Activated CD8-positive, alpha-beta memory T cell treated with anti-CD3 and anti-CD28 coated beads, Interleukin-2, amount 50 U/mL, for 48 hours (primary cell): ENCODE measurements around the gene TNPO1.
"Not testable (repeated sequence)": the region's sequence is repeated elsewhere in the genome, so short reads cannot be mapped to it uniquely, and the experiment has no call there.

Experiments used
- DNase-seq: peaks from one replicate; pipeline ENCODE4 v3.0.0-alpha.2; 2020

The TNPO1 gene

GRCh38 chr5:72816284-72817075, at the start of gene TNPO1:
TSS of gene TNPO1 (plus strand) at chr5:72816661. CDS start at chr5:72816738, 77 bp downstream.
- DNase-seq, result peak; percentile 89

GRCh38 chr5:72767289-72768010, 49.0 kb upstream of the TNPO1 start:
- no peak for DNase-seq

DNA sequence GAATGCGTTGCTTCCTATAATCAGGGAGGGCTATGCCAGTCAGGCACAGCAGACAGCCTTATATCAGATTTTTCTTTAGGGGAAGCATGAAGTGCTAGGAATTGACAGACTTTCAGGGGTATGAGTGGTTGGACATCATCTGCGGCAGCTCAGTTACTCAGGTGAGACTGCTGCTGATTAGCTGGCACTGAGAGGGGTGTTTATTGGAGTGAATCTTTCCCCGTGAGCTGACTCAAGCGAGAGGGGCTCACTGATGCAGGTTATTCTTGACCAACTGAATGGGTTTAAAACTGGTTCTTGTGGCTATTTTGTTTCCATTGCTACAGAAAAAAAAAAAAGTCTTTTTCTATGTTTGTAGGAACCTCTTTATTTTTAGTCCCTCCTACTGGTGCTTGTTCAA, 46.2 kb upstream of the TNPO1 start:
- DNase-seq, result no peak

DNA sequence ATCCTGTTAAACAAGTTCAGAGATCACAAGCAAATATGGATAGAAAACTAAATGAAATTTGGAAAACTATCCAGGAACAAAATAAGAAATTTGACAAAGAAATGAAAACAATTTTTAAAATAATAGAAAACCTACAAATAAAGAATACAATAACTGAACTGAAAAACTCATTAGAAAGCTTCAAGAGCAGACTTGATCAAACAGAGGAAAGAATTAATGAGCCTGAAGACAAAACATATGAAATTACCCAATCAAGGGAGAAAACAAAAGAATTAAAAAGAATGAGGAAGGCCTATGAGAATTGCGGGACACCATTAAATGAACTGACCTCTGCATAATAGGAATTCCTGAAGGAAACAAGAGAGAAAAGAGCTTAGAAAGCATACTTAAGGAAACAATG, 39.8 kb upstream of the TNPO1 start:
- no peak for DNase-seq

- no peak for DNase-seq
Observed at GRCh38 chr5:72779520-72779919, 36.9 kb upstream of the TNPO1 start.

DNA sequence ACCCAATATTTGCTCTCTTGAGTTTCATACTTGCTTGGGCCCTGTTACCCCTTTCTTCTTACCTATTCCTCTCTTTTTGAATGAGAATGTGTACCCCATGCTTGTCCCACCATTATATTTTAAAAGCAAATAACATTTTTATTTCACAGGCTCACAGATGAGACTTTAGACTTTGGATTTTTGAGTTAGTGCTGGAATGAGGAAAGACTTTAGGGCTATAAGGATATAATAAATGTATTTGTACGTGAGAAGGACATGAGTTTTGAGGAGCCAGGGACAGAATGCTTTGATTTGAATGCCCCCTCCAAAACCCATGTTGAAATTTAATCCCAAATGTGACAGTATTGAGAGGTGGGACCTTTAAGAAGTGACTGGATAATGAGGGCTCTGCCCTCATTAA, 33.1 kb upstream of the TNPO1 start:
- no peak for DNase-seq

DNA sequence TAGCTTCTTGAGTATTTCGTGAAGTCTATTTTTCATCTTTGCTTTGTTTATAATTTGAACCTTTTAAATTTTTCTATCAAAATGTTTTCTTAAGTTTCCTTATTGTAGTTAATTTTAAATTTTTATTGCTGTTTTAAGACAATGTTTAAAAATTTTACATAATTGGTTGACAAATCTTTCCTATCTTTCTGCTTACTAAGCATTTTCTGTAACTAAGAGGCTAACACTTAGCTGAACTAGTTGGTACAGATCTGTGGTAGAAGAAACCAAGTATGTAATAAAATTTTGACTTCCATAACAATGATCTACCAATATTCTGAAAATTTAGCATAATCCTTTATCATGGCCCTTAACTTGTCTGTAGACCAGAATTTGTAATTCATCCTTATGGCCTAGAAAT, 32.3 kb upstream of the TNPO1 start:
- DNase-seq, result no peak

DNA sequence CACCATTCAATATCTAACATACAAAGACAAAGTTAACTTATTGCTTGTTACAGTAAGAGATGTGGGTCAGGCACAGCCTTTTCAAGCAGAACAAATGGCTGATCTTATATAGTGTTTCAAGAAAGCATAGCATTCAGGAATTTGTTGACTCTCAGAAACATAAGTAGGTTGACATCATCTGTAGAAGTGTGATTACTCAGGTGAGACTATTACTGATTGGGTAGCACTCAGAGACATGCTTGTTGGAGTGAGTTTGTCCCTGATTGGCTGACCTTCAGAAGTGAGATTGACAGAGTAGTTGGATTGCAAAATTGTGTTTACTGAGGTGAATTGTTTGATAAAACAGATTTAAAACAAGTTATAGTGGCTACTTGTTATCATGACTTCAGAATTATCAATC, 30.7 kb upstream of the TNPO1 start:
- no peak for DNase-seq

DNA sequence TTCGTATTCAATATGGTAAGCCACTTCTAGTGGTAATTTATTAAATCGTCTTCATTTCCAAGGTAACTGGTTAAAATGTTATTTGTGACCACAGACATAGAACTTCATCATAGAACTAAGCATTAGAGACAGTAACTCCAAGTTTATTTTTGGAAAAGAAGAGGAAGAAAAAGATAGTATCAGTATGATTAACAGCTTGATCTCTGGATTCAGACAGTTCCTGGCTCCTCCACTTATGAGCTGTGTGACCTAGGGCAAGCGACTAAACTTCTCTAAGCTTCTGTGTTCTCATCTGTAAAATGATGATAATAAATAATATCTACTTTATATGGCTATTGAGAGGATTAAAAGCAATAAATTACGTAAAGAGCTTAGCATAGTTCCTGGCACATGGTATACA, 29.8 kb upstream of the TNPO1 start:
- no peak for DNase-seq

- DNase-seq, result no peak
Observed at GRCh38 chr5:72788866-72789505, 27.5 kb upstream of the TNPO1 start.

DNA sequence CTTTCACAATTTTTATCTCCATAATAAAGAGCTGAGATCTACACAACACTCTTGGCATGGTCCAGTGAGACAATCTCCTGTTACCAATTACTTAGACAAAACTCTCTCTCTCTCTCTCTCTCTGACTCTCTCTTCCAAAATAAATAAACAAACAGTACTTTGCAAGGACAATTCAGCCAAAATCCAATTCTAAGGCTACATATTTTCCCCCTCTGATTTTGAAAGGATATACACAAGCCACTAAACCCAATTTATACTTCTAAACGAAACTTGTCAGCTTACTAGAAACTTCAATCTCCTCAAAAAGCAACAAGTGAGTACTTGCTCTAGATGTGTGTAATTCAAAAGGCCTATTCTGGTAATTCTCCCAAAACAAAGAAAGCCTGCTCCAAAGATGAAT, 26.3 kb upstream of the TNPO1 start:
- DNase-seq, result no peak

DNA sequence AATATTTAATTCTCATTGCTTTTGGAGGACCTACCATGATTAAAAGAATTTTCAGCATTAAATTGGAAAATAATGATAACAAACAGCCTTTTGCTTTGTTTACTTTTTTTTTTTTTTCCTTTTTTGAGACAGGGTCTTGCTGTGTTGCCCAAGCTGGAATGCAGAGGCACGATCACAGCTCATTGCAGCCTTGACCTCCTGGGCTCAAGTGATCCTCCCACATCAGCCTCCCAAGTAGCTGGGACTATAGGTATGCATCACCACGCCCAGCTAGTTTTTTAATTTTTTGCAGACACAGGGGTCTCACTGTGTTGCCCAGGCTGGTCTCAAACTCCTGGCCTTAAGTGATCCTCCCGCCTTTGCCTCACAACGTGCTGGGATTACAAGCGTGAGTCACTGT, 23.8 kb upstream of the TNPO1 start:
- not testable (repeated sequence) for DNase-seq

- DNase-seq, result no peak
Observed at GRCh38 chr5:72796001-72796400, 20.5 kb upstream of the TNPO1 start.

GRCh38 chr5:72799721-72800120, 16.7 kb upstream of the TNPO1 start:
- no peak for DNase-seq

DNA sequence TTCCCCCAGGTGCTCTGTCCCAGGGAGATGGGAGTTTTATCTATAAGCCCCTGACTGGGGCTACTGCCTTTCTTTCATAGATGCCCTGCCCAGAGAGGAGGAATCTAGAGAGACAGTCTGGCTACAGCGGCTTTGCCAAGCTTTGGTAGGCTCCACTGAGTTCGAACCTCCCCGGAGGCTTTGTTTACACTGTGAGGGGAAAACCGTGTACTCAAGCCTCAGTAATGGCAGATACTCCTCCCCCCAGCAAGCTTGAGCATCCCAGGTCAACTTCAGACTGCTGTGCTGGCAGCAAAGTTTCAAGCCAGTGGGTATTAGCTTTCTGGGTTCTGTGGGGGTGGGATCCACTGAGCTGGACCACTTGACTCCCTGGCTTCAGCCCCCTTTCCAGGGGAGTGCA, 7.8 kb upstream of the TNPO1 start:
- DNase-seq, result not testable (repeated sequence)

GRCh38 chr5:72811849-72812248, 4.6 kb upstream of the TNPO1 start:
- DNase-seq, result no peak

GRCh38 chr5:72812488-72812887, 4.0 kb upstream of the TNPO1 start:
- DNase-seq, result no peak

- no peak for DNase-seq
Observed at GRCh38 chr5:72814104-72814503, 2.4 kb upstream of the TNPO1 start.

DNA sequence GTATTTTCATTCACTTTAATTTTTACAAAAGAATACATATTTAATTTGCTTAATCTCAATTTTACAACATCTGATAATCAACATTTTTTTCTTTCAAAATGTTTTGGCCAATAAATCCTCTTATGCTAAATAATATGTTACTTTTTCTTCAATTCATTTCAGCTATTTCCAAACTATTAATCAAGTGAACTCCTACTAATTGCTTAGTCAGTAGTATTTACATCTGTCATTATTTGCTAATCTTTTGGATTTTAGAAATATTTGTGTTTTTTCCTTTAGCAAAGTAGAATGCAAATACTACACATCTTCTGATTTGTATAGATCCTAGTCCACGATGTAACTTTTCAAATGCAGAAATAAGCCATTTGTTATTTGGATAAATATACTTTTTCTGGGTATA, 1.6 kb upstream of the TNPO1 start:
- DNase-seq, result no peak

DNA sequence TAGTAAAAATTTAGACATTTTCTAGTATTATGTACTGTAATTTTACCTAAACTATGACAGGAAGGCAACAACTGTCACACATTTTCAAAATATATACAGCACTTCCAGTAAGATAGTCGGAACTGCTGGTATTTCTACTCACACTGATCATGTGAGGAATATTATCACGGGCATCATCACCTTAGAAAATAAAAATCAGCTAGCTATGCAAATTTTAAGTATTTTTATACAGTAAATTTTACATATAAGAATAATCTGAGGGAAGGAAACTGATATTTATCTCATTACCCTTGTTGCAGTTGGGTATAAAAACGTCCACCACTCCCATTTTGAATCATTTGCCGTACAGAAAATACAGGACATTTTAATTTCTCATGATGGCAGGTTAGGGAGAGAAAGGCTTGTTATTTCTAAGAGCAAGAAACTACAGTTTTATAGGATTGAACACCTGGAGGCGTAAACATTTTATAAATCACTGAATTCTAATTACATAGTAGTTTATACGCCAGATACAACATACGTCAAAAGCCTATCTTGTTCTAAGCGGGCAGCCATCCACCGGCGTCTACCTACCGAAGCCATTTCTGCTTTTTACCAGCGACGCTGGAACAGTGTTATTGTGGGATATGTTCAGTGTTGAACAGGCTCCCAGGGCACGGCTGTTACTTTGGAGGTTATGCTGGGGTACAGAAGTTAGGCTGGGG, 729 bp upstream of the TNPO1 start:
- DNase-seq, result no peak

GRCh38 chr5:72817076-72817481, 618 bp downstream of the TNPO1 start:
- DNase-seq, result peak; percentile 71

GRCh38 chr5:72817671-72818266, 1.3 kb downstream of the TNPO1 start:
- no peak for DNase-seq
